Breast epithelium (tissue), 4 donors: ENCODE data around the gene P3H4. TPM values are rescaled to one million over a fixed set of nuclear protein-coding genes. Genes with fewer than 3 reads are reported as not detected.

Source experiments
- DNase-seq, 2 donors: peaks; one replicate each; pipeline ENCODE4 v3.0.0-alpha.2; 2019; ENCODE audit warnings: low spot score in 2 of 2
- H3K27ac ChIP-seq, 2 donors: fragments of 200-600 bp; sonication (generic) in 1 of 2; one replicate each; pipeline ENCODE4 v1.5.1; 2016 to 2019; ENCODE audit warnings: mild to moderate bottlenecking in 1 of 2
- H3K27me3 ChIP-seq, 2 donors: fragments of 200-600 bp; sonication (generic) in 1 of 2; one replicate each; pipeline versions ENCODE4 v1.5.1 to v1.6.0; 2017 to 2019; ENCODE audit warnings: control low read depth in 1 of 2, mild to moderate bottlenecking in 1 of 2
- H3K36me3 ChIP-seq: fragments of 200-600 bp; one replicate; pipeline ENCODE4 v1.5.1; 2019
- H3K4me1 ChIP-seq, 2 donors: fragments of 200-600 bp; sonication (generic); one replicate each; pipeline ENCODE4 v1.5.1; 2016 to 2019; ENCODE audit warnings: control low read depth in 1 of 2
- H3K4me3 ChIP-seq, 3 donors: fragments of 200-600 bp; sonication (generic); 1 replicate in 2 of 3; 2 replicates in 1 of 3; pipeline ENCODE4 v1.5.1; 2016 to 2019; ENCODE audit warnings: mild to moderate bottlenecking in 3 of 3, moderate library complexity in 2 of 3
- H3K9me3 ChIP-seq, 2 donors: fragments of 200-600 bp; sonication (generic) in 1 of 2; one replicate each; pipeline ENCODE4 v1.5.1; 2016 to 2019; ENCODE audit warnings: control low read depth in 1 of 2
- CTCF ChIP-seq, 3 donors: fragments of 450-650 bp; IDR thresholded peaks; one replicate each; pipeline ENCODE4 v1.5.1; 2016 to 2017; ENCODE audit warnings: antibody characterized with exemption in 3 of 3, mild to moderate bottlenecking in 3 of 3, moderate library complexity in 3 of 3
- POLR2A ChIP-seq: fragments of 450-650 bp; IDR thresholded peaks from one replicate; pipeline ENCODE4 v1.6.1; 2016; ENCODE audit warnings: antibody characterized with exemption, mild to moderate bottlenecking, moderate library complexity
- POLR2AphosphoS5 ChIP-seq, 3 donors: sonication (generic); formaldehyde crosslinking; IDR thresholded peaks; one replicate each; pipeline ENCODE4 v1.6.1; 2017; ENCODE audit warnings: antibody characterized with exemption in 3 of 3
- intact Hi-C: fragments of 100-400 bp; cut with DNase I; formaldehyde crosslinking; loops from one replicate; pipeline ENCODE4 v1.15.1; 2023; ENCODE audit warnings: low total_unique reads
- total RNA-seq, 3 donors: library from RNA; depleted of rRNA; stranded (reverse); fragments of >200 nt; gene quantifications; one replicate each; pipeline ENCODE4 v1.1.0, GENCODE V29; 2016

The P3H4 gene
- total RNA-seq, 3 donors from 2014 or later: 6.2 to 19.0 (median 14.9) TPM

- Histone ChIP-seq H3K27me3 (no peaks in the 10 kb centered on the region), H3K36me3 (no peaks in the 10 kb centered on the region), H3K4me3 (no peak overlapping the region), H3K27ac (no peak overlapping the region), H3K9me3 (no peaks in the 10 kb centered on the region), H3K4me1 (no peaks in the 10 kb centered on the region)
- DNase-seq: no peak
- intact Hi-C loops: loop anchor here (5.0 kb wide), 1 partner anchor 1091 kb away; no protein-coding TSS in a partner anchor
- TF ChIP-seq CTCF (IDR thresholded peaks at IDR 0.05) (no peak), POLR2AphosphoS5 (IDR thresholded peaks at IDR 0.05) (no peak), POLR2A (no peak)
Measured at GRCh38 chr17:41816637-41817320, 5.0 kb upstream of the P3H4 start.

- H3K27ac ChIP-seq: peak overlapping the region in 1 of 2 donors; percentile 56
- intact Hi-C loops: no loop called here
- H3K36me3 ChIP-seq: no peaks in the 10 kb centered on the region
- no peaks in the 10 kb centered on the region for H3K9me3 ChIP-seq
- peaks cover 3 to 6% of the 10 kb centered on the region in 2 donors for H3K4me1 ChIP-seq
- no peaks in the 10 kb centered on the region for H3K27me3 ChIP-seq
- TF ChIP-seq POLR2A: no peak
- TF ChIP-seq POLR2AphosphoS5 (IDR thresholded peaks at IDR 0.05): no peak
- TF ChIP-seq CTCF (IDR thresholded peaks at IDR 0.05): no peak
- H3K4me3 ChIP-seq: peak overlapping the region in 1 of 3 donors; percentile 86
- no peak for DNase-seq
Measured at GRCh38 chr17:41814195-41814594, 2.4 kb upstream of the P3H4 start.

GRCh38 chr17:41813699-41814124 is 2.0 kb upstream of the P3H4 start:
- no peaks in the 10 kb centered on the region for H3K27me3 ChIP-seq
- no peak for DNase-seq
- no peaks in the 10 kb centered on the region for H3K9me3 ChIP-seq
- intact Hi-C loops: no loop called here
- peak overlapping the region; percentile 56 to 81 for H3K27ac ChIP-seq
- TF ChIP-seq POLR2A (no peak), CTCF (IDR thresholded peaks at IDR 0.05) (no peak), POLR2AphosphoS5 (IDR thresholded peaks at IDR 0.05) (no peak)
- peaks cover 3 to 6% of the 10 kb centered on the region in 2 donors for H3K4me1 ChIP-seq
- peak overlapping the region; percentile 67 to 86 (median 79) for H3K4me3 ChIP-seq
- H3K36me3 ChIP-seq: no peaks in the 10 kb centered on the region

- TF ChIP-seq POLR2AphosphoS5 (IDR thresholded peaks at IDR 0.05) (no peak), POLR2A (no peak), CTCF (IDR thresholded peaks at IDR 0.05) (no peak)
- Histone ChIP-seq H3K4me1 (peaks cover 3 to 6% of the 10 kb centered on the region in 2 donors), H3K27ac (peak overlapping the region; percentile 56 to 81), H3K36me3 (no peaks in the 10 kb centered on the region), H3K27me3 (no peaks in the 10 kb centered on the region), H3K4me3 (peak overlapping the region; percentile 67 to 86 (median 79)), H3K9me3 (no peaks in the 10 kb centered on the region)
- intact Hi-C loops: no loop called here
- no peak for DNase-seq
Measured at GRCh38 chr17:41813152-41813680, 1.5 kb upstream of the P3H4 start.
